ENCODE data around the gene BCL2L1. TPM values are rescaled to one million over a fixed set of nuclear protein-coding genes. Genes with fewer than 3 reads are reported as not detected.
A peak's percentile ranks its signal among the peaks of the same experiment; 100 is the strongest.

The BCL2L1 gene
- polyA plus RNA-seq, 4 donors: 52.6 to 160 (median 86.3) TPM

DNA sequence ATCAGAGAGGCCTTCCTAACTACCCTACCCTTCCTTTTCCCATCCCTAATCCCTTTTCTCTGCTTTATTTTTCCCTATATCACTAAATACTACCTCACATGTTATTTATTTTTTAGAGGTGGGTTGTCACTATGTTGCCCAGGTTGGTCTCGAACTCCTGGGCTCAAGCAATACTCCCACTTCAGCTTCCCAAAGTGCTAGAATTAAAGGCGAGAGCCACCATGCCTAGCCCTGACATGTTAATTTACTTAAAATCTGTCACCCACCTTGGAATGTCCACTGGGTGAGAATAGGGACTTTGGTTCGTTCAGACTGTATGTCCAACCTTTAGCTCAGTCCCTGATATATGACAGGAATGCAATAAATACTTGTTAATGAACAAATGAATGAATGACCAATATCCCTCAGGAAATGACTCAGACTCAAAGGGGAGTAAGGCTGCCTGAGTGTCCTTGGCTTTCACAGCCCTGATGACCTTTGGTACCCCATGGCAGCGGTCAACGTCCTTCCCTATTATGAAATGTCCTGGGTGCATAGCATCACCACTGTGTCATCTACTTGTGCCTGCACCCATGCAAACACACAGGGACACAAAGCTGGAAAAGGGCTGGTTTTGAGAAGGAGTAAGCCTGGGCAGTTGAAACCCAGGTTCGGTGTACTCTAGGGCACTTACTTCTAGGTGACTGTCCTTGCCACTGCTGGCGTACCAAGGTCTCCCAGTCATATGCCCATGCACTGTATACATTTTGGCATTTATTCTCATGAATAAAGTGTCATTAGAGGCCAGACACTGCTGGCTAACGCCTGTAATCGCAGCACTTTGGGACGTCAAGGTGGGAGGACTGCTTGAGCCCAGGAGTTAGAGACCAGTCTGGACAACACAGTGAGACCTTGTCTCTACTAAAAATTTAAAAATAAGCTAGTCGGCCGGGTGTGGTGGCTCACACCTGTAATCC is 26.5 kb downstream of the BCL2L1 start:
- WGBS, 3 donors: 80 to 89% (median 82%) methylated on average over 12 of the region's 12 CpGs
- no peaks in the 10 kb centered on the region for H3K9me3 ChIP-seq (ENCODE audit: control insufficient read depth in 2 of 2, insufficient read depth in 1 of 2, low read depth in 1 of 2, low read length in 1 of 2)
- peaks cover 0 to 48% (median 2%) of the 10 kb centered on the region in 3 donors for H3K36me3 ChIP-seq (ENCODE audit: control insufficient read depth in 3 of 3, insufficient read depth in 2 of 3, low read depth in 1 of 3, low read length in 3 of 3)
- peak; percentile 89 to 93 for DNase-seq
- peaks cover 19 to 52% (median 47%) of the 10 kb centered on the region in 3 donors for H3K4me1 ChIP-seq (ENCODE audit: control insufficient read depth in 3 of 3, insufficient read depth in 2 of 3, low read depth in 1 of 3, low read length in 2 of 3)
- FAIRE-seq: no peak
- H3K4me3 ChIP-seq (ENCODE audit: low read depth in 1 of 3, low read length in 3 of 3): no peak overlapping the region
- H3K27ac ChIP-seq (ENCODE audit: low read depth in 1 of 3, low read length in 2 of 3): peak overlapping the region; percentile 89 to 95 (median 92)
- H3K27me3 ChIP-seq (ENCODE audit: control insufficient read depth in 3 of 3, insufficient read depth in 3 of 3, low read length in 3 of 3): no peaks in the 10 kb centered on the region

- WGBS, 3 donors: 87 to 93% (median 91%) methylated on average over 5 of the region's 5 CpGs
- DNase-seq: no peak
- peak overlapping the region; percentile 69 to 88 (median 71) for H3K27ac ChIP-seq (ENCODE audit: low read depth in 1 of 3, low read length in 2 of 3)
- peaks cover 0 to 46% (median 2%) of the 10 kb centered on the region in 3 donors for H3K36me3 ChIP-seq (ENCODE audit: control insufficient read depth in 3 of 3, insufficient read depth in 2 of 3, low read depth in 1 of 3, low read length in 3 of 3)
- FAIRE-seq: no peak
- H3K4me1 ChIP-seq (ENCODE audit: control insufficient read depth in 3 of 3, insufficient read depth in 2 of 3, low read depth in 1 of 3, low read length in 2 of 3): peaks cover 14 to 50% (median 39%) of the 10 kb centered on the region in 3 donors
- H3K4me3 ChIP-seq (ENCODE audit: low read depth in 1 of 3, low read length in 3 of 3): no peak overlapping the region
- no peaks in the 10 kb centered on the region for H3K27me3 ChIP-seq (ENCODE audit: control insufficient read depth in 3 of 3, insufficient read depth in 3 of 3, low read length in 3 of 3)
- H3K9me3 ChIP-seq (ENCODE audit: control insufficient read depth in 2 of 2, insufficient read depth in 1 of 2, low read depth in 1 of 2, low read length in 1 of 2): no peaks in the 10 kb centered on the region
Observed at GRCh38 chr20:31694842-31695593, 27.6 kb downstream of the BCL2L1 start.

DNA sequence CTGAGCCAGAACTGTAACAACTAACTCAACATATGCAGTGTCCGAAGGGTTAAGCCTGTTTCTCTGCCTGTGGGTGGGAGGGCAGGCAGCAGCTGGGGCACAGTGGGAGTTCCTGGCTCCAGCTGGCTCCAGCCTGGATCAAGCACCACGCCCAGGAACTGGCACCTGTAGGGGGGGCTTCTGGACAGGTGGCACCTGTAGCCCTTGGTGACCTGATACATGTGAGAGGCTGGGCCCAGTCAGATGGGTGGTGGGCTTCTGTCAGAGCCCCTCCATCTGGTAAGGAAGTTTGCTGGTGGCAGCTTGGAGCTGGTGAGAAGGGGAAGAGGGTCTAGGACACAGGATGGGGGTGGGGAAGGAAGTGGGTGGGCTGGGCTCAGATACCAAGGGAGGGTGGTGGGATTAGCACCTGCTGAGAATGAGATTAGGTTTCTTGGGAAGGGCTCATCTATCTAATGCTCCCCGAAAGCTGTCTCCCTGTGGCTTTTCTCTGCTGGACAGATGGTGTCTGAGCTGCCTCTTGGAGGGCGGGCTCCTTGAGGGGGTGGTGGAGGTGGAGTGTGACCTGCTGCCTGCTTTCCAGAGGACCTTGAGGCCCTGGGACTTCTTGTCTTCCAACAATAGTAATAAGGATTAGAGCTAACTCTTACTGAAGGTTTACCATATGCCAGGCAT is 28.5 kb downstream of the BCL2L1 start:
- no peaks in the 10 kb centered on the region for H3K9me3 ChIP-seq (ENCODE audit: control insufficient read depth in 2 of 2, insufficient read depth in 1 of 2, low read depth in 1 of 2, low read length in 1 of 2)
- FAIRE-seq (no peak), DNase-seq (no peak)
- peaks cover 10 to 43% (median 32%) of the 10 kb centered on the region in 3 donors for H3K4me1 ChIP-seq (ENCODE audit: control insufficient read depth in 3 of 3, insufficient read depth in 2 of 3, low read depth in 1 of 3, low read length in 2 of 3)
- H3K27me3 ChIP-seq (ENCODE audit: control insufficient read depth in 3 of 3, insufficient read depth in 3 of 3, low read length in 3 of 3): no peaks in the 10 kb centered on the region
- 61 to 73% (median 62%) methylated on average over 4 of the region's 4 CpGs for WGBS, 3 donors
- peaks cover 0 to 51% (median 0%) of the 10 kb centered on the region in 3 donors for H3K36me3 ChIP-seq (ENCODE audit: control insufficient read depth in 3 of 3, insufficient read depth in 2 of 3, low read depth in 1 of 3, low read length in 3 of 3)
- no peak overlapping the region for H3K4me3 ChIP-seq (ENCODE audit: low read depth in 1 of 3, low read length in 3 of 3)
- H3K27ac ChIP-seq (ENCODE audit: low read depth in 1 of 3, low read length in 2 of 3): peak overlapping the region; percentile 12 to 88 (median 69)

GRCh38 chr20:31693402-31693801 is 29.3 kb downstream of the BCL2L1 start:
- peak overlapping the region in 1 of 3 donors; percentile 25 for H3K27ac ChIP-seq (ENCODE audit: low read depth in 1 of 3, low read length in 2 of 3)
- DNase-seq (no peak), FAIRE-seq (no peak)
- no peak overlapping the region for H3K4me3 ChIP-seq (ENCODE audit: low read depth in 1 of 3, low read length in 3 of 3)
- no peaks in the 10 kb centered on the region for H3K9me3 ChIP-seq (ENCODE audit: control insufficient read depth in 2 of 2, insufficient read depth in 1 of 2, low read depth in 1 of 2, low read length in 1 of 2)
- H3K4me1 ChIP-seq (ENCODE audit: control insufficient read depth in 3 of 3, insufficient read depth in 2 of 3, low read depth in 1 of 3, low read length in 2 of 3): peaks cover 7 to 36% (median 28%) of the 10 kb centered on the region in 3 donors
- 73 to 83% (median 81%) methylated on average over 6 of the region's 6 CpGs for WGBS, 3 donors
- no peaks in the 10 kb centered on the region for H3K27me3 ChIP-seq (ENCODE audit: control insufficient read depth in 3 of 3, insufficient read depth in 3 of 3, low read length in 3 of 3)
- peaks cover 0 to 51% (median 0%) of the 10 kb centered on the region in 3 donors for H3K36me3 ChIP-seq (ENCODE audit: control insufficient read depth in 3 of 3, insufficient read depth in 2 of 3, low read depth in 1 of 3, low read length in 3 of 3)

DNA sequence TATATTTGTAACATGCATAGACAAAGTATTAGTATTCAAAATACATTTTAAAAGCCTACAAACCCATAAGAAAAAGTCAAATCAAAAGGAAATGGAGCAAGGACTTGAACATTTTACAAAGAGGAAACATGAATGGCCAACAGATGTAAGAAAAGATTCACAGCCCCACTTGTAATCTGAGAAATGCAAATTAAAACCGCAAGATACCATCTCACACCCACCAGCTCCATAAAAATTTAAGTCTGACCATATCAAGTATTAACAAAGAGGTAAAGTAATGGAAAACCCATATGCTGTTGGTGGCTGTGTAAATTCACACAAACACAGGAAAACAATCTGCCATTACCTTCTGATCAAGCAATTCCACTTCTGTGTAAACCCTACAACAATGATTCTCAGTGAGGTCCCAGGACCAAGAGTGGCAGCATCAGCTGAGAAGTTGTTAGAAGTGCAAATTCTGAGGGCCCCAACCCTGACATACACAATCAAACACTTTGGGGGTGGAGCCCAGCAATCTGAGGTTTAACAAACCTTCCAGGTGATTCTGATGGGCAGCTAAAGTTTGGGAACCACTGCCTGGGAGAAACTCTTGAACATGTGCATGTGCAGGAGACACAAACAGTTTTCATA is 30.9 kb downstream of the BCL2L1 start:
- Histone ChIP-seq H3K9me3 (ENCODE audit: control insufficient read depth in 2 of 2, insufficient read depth in 1 of 2, low read depth in 1 of 2, low read length in 1 of 2) (no peaks in the 10 kb centered on the region), H3K27me3 (ENCODE audit: control insufficient read depth in 3 of 3, insufficient read depth in 3 of 3, low read length in 3 of 3) (no peaks in the 10 kb centered on the region), H3K4me3 (ENCODE audit: low read depth in 1 of 3, low read length in 3 of 3) (no peak overlapping the region), H3K27ac (ENCODE audit: low read depth in 1 of 3, low read length in 2 of 3) (peak overlapping the region in 1 of 3 donors; percentile 63), H3K36me3 (ENCODE audit: control insufficient read depth in 3 of 3, insufficient read depth in 2 of 3, low read depth in 1 of 3, low read length in 3 of 3) (peaks cover 0 to 58% (median 1%) of the 10 kb centered on the region in 3 donors), H3K4me1 (ENCODE audit: control insufficient read depth in 3 of 3, insufficient read depth in 2 of 3, low read depth in 1 of 3, low read length in 2 of 3) (peaks cover 7 to 30% (median 21%) of the 10 kb centered on the region in 3 donors)
- 42 to 55% (median 44%) methylated on average over 1 of the region's 1 CpG for WGBS, 3 donors
- DNase-seq: no peak
- no peak for FAIRE-seq

DNA sequence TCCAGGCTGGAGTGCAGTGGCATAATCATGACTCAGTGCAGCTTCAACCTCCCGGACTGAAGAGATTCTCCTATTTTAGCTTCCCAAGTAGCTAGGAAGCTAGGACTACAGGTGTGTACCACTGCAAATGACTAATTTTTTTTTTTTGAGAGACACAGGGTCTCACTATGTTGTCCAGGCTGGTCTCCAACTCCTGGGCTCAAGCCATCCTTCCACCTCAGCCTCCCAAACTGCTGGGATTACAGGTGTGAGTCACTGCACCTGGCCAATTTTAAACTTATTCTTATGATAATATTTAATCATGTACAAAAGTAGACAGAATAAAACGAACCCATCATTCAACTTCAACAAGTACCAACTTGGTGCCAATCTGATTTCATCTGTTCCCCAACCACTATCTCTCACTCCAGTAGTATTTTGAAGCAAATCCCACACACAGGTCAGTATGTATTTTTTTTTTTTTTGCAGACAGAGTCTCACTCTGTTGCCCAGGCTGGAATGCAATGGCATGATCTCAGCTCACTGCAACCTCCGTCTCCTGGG is 32.5 kb downstream of the BCL2L1 start:
- H3K27ac ChIP-seq (ENCODE audit: low read depth in 1 of 3, low read length in 2 of 3): peak overlapping the region in 1 of 3 donors; percentile 10
- no peaks in the 10 kb centered on the region for H3K27me3 ChIP-seq (ENCODE audit: control insufficient read depth in 3 of 3, insufficient read depth in 3 of 3, low read length in 3 of 3)
- H3K4me1 ChIP-seq (ENCODE audit: control insufficient read depth in 3 of 3, insufficient read depth in 2 of 3, low read depth in 1 of 3, low read length in 2 of 3): peaks cover 4 to 31% (median 12%) of the 10 kb centered on the region in 3 donors
- H3K9me3 ChIP-seq (ENCODE audit: control insufficient read depth in 2 of 2, insufficient read depth in 1 of 2, low read depth in 1 of 2, low read length in 1 of 2): no peaks in the 10 kb centered on the region
- no peak for DNase-seq
- H3K36me3 ChIP-seq (ENCODE audit: control insufficient read depth in 3 of 3, insufficient read depth in 2 of 3, low read depth in 1 of 3, low read length in 3 of 3): peaks cover 0 to 49% (median 2%) of the 10 kb centered on the region in 3 donors
- no peak overlapping the region for H3K4me3 ChIP-seq (ENCODE audit: low read depth in 1 of 3, low read length in 3 of 3)
- no peak for FAIRE-seq
- 77 to 94% (median 88%) methylated on average over 3 of the region's 3 CpGs for WGBS, 3 donors

DNA sequence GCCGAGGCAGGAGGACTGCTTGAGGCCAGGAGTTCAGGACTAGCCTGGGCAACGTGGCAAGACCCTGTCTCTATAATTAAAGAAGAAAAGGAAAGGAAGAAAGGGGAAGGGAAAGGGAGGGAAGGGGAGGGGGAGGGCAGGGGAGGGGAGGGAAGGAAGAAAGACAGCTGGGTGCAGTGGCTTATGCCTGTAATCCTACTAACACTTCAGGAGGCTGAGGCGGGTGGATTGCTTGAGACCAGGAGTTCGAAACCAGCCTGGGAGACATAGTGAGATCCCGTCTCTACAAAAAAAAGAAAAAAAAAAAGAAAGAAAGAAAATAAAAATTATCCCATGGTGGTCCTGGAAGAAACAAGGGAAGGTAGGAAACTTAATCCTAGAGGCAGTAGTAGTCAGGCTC is 33.5 kb downstream of the BCL2L1 start:
- DNase-seq (no peak), FAIRE-seq (no peak)
- Histone ChIP-seq H3K27me3 (ENCODE audit: control insufficient read depth in 3 of 3, insufficient read depth in 3 of 3, low read length in 3 of 3) (no peaks in the 10 kb centered on the region), H3K4me3 (ENCODE audit: low read depth in 1 of 3, low read length in 3 of 3) (no peak overlapping the region), H3K27ac (ENCODE audit: low read depth in 1 of 3, low read length in 2 of 3) (no peak overlapping the region), H3K9me3 (ENCODE audit: control insufficient read depth in 2 of 2, insufficient read depth in 1 of 2, low read depth in 1 of 2, low read length in 1 of 2) (no peaks in the 10 kb centered on the region), H3K4me1 (ENCODE audit: control insufficient read depth in 3 of 3, insufficient read depth in 2 of 3, low read depth in 1 of 3, low read length in 2 of 3) (peaks cover 0 to 21% (median 8%) of the 10 kb centered on the region in 3 donors), H3K36me3 (ENCODE audit: control insufficient read depth in 3 of 3, insufficient read depth in 2 of 3, low read depth in 1 of 3, low read length in 3 of 3) (peaks cover 0 to 53% (median 2%) of the 10 kb centered on the region in 3 donors)
- WGBS, 3 donors: 84 to 99% (median 93%) methylated on average over 5 of the region's 5 CpGs

Measured in small intestine (tissue), 7 donors.